HepG2 (cell line): ENCODE measurements around the gene ZBTB2. TPM values are rescaled to one million over a fixed set of nuclear protein-coding genes. Genes with fewer than 3 reads are reported as not detected.
A peak's percentile ranks its signal among the peaks of the same experiment; 100 is the strongest.

Experiments
- ATF6 ChIP-seq: sonication (generic); formaldehyde crosslinking; conservative IDR thresholded peaks from 2 replicates; pipeline ENCODE4 v1.4.0; 2020; ENCODE audit warnings: missing genetic modification reagents
- CEBPB ChIP-seq: IDR thresholded peaks from 2 replicates; pipeline ENCODE4 v1.6.1; 2011; ENCODE audit warnings: low read depth, low read length, improper control_type of control experiment, borderline replicate concordance
- CENPBD1 ChIP-seq: sonication (generic); formaldehyde crosslinking; IDR thresholded peaks from 2 replicates; pipeline ENCODE4 v1.8.0; 2022; ENCODE audit warnings: missing genetic modification reagents, low read depth, mild to moderate bottlenecking, borderline replicate concordance
- DMTF1 ChIP-seq: sonication (generic); formaldehyde crosslinking; IDR thresholded peaks from 2 replicates; pipeline ENCODE4 v1.4.0; 2020; ENCODE audit warnings: mild to moderate bottlenecking, missing genetic modification reagents
- HNF4A ChIP-seq: sonication (generic); formaldehyde crosslinking; IDR thresholded peaks from 2 replicates; pipeline ENCODE4 v1.4.0; 2020; ENCODE audit warnings: missing genetic modification reagents
- KLF13 ChIP-seq: sonication (generic); formaldehyde crosslinking; IDR thresholded peaks from 2 replicates; pipeline ENCODE4 v1.4.0; 2020; ENCODE audit warnings: mild to moderate bottlenecking, missing genetic modification reagents
- PAXIP1 ChIP-seq: sonication (generic); formaldehyde crosslinking; conservative IDR thresholded peaks from 2 replicates; pipeline ENCODE4 v1.4.0; 2020; ENCODE audit warnings: mild to moderate bottlenecking, missing genetic modification reagents, moderate library complexity
- RXRB ChIP-seq: IDR thresholded peaks from 2 replicates; pipeline ENCODE4 v1.6.1; 2016; ENCODE audit warnings: borderline replicate concordance, missing genetic modification reagents, missing compliant biosample characterization
- STAT5B ChIP-seq: sonication (generic); formaldehyde crosslinking; IDR thresholded peaks from 2 replicates; pipeline ENCODE4 v1.4.0; 2020; ENCODE audit warnings: missing genetic modification reagents
- TFDP2 ChIP-seq: sonication (generic); formaldehyde crosslinking; IDR thresholded peaks from 2 replicates; pipeline ENCODE4 v1.4.0; 2020; ENCODE audit warnings: missing genetic modification reagents
- THAP11 ChIP-seq: IDR thresholded peaks from 2 replicates; pipeline ENCODE4 v1.6.1; 2016; ENCODE audit warnings: missing biosample characterization, missing genetic modification reagents
- TRIM22 ChIP-seq: fragments of 450-650 bp; IDR thresholded peaks from 2 replicates; pipeline ENCODE4 v1.6.1; 2017
- ZFX ChIP-seq: sonication (generic); formaldehyde crosslinking; IDR thresholded peaks from 2 replicates; pipeline ENCODE4 v1.4.0; 2020; ENCODE audit warnings: mild to moderate bottlenecking, low read depth, missing genetic modification reagents, moderate library complexity
- ZMAT3 ChIP-seq: sonication (generic); formaldehyde crosslinking; conservative IDR thresholded peaks from 2 replicates; pipeline ENCODE4 v1.7.0; 2021; ENCODE audit warnings: missing genetic modification reagents
- ZNF18 ChIP-seq: sonication (generic); formaldehyde crosslinking; IDR thresholded peaks from 2 replicates; pipeline ENCODE4 v1.8.0; 2022; ENCODE audit warnings: mild to moderate bottlenecking, missing genetic modification reagents; ENCODE audit not compliant: insufficient replicate concordance
- ZNF33B ChIP-seq: sonication (generic); formaldehyde crosslinking; IDR thresholded peaks from 2 replicates; pipeline ENCODE4 v1.5.1; 2020; ENCODE audit warnings: mild to moderate bottlenecking, missing genetic modification reagents
- polyA plus RNA-seq, 8 experiments: library from polyadenylated mRNA; depleted of rRNA in 3 of 8; stranded (reverse) in 7 of 8; unstranded in 1 of 8; fragments of >200 nt; fragmentation: Illumina TruSeq in 4 of 8; extraction: Trizol in 4 of 8; gene quantifications; 2 replicates each; pipeline versions ENCODE4 v1.2.1 to v1.2.3, GENCODE V29; 2011 to 2016; ENCODE audit warnings: low read depth in 4 of 8, missing spikeins in 1 of 8, mixed read lengths in 1 of 8; ENCODE audit not compliant: insufficient read depth in 1 of 8
- total RNA-seq, 5 experiments: library from RNA; depleted of rRNA; stranded (reverse); fragments of >200 nt; fragmentation: Illumina TruSeq; extraction: Trizol; gene quantifications; 2 replicates each; pipeline ENCODE4 v1.2.3, GENCODE V29; 2016; ENCODE audit warnings: low read depth in 1 of 5

The ZBTB2 gene
- total and polyA plus RNA-seq, 2 of the 13 experiments (the other 11 are each of a cell fraction or from before 2014, with no cell fraction given): 15.4 to 22.8 TPM

GRCh38 chr6:151390276-151390850 lies 996 bp downstream of the ZBTB2 start (continued):
- TF ChIP-seq TFDP2 (CRISPR knock-in tag) (peak; percentile 88), ZNF33B (CRISPR knock-in tag) (no peak), ATF6 (CRISPR knock-in tag) (no peak; the same call in 1 of the 2 replicates), PAXIP1 (peak; percentile 61; the same call in 1 of the 2 replicates), ZFX (CRISPR knock-in tag) (peak; percentile 73), CENPBD1 (CRISPR knock-in tag) (no peak; the same call in 1 of the 2 replicates), KLF13 (CRISPR knock-in tag) (no peak), CEBPB (peak; percentile 38; the same call in 1 of the 2 replicates), DMTF1 (no peak), TRIM22 (no peak), ZNF18 (CRISPR knock-in tag) (no peak), ZMAT3 (no peak; the same call in none of the 2 replicates), THAP11 (peak; percentile 87), HNF4A (CRISPR knock-in tag) (no peak), STAT5B (CRISPR knock-in tag) (peak; percentile 17; the same call in 1 of the 2 replicates), RXRB (CRISPR knock-in tag) (peak; percentile 26)
